GM23338 (cell line): ENCODE results near the gene NUTF2.

ENCODE experiments used
- CREB1 ChIP-seq: fragments of 250-450 bp; sonication (Bioruptor Pico); IDR thresholded peaks from 2 replicates; pipeline ENCODE4 v1.5.0; 2020; ENCODE audit warnings: low read depth, mild to moderate bottlenecking, moderate library complexity
- EZH2 ChIP-seq: fragments of 200-600 bp; sonication (generic); IDR thresholded peaks from one replicate; pipeline ENCODE4 v1.8.0; 2017; ENCODE audit warnings: antibody characterized with exemption, mild to moderate bottlenecking, low read depth; ENCODE audit not compliant: unreplicated experiment
- EZH2phosphoT487 ChIP-seq: fragments of 200-600 bp; sonication (generic); IDR thresholded peaks from one replicate; pipeline ENCODE4 v1.8.1; 2018; ENCODE audit warnings: antibody characterized with exemption; ENCODE audit not compliant: unreplicated experiment
- JUNB ChIP-seq: IDR thresholded peaks from one replicate; pipeline ENCODE4 v1.6.1; 2016; ENCODE audit warnings: antibody characterized with exemption; ENCODE audit not compliant: unreplicated experiment
- NANOG ChIP-seq: IDR thresholded peaks from 2 replicates; pipeline ENCODE4 v1.6.1; 2016; ENCODE audit warnings: antibody characterized with exemption, borderline replicate concordance
- POLR2AphosphoS5 ChIP-seq: IDR thresholded peaks from 2 replicates; pipeline ENCODE4 v1.6.1; 2016; ENCODE audit warnings: antibody characterized with exemption, low read depth
- STAT1 ChIP-seq: IDR thresholded peaks from one replicate; pipeline ENCODE4 v1.6.1; 2016; ENCODE audit warnings: antibody characterized with exemption; ENCODE audit not compliant: unreplicated experiment
- ZNF114 ChIP-seq: fragments of 250-450 bp; sonication (Bioruptor Pico); IDR thresholded peaks from 2 replicates; pipeline ENCODE4 v1.5.0; 2020; ENCODE audit warnings: mild to moderate bottlenecking, moderate library complexity
- ZNF462 ChIP-seq: fragments of 250-450 bp; sonication (Bioruptor Pico); IDR thresholded peaks from 2 replicates; pipeline ENCODE4 v1.5.0; 2020; ENCODE audit warnings: mild to moderate bottlenecking, moderate library complexity
- TF ChIP-seq, protein P1 (sequence below), 2 experiments: fragments of 200-600 bp in 1 of 2; sonication (generic) in 1 of 2; conservative IDR thresholded peaks; 2 replicates each; pipeline versions ENCODE4 v1.5.1 to v1.6.1; 2016 to 2017; ENCODE audit warnings: antibody characterized with exemption in 2 of 2, low read depth in 2 of 2, mild to moderate bottlenecking in 2 of 2, moderate library complexity in 1 of 2
- TF ChIP-seq, protein P2 (sequence below): IDR thresholded peaks from one replicate; pipeline ENCODE4 v1.6.1; 2018; ENCODE audit warnings: antibody characterized with exemption; ENCODE audit not compliant: unreplicated experiment

DNA sequence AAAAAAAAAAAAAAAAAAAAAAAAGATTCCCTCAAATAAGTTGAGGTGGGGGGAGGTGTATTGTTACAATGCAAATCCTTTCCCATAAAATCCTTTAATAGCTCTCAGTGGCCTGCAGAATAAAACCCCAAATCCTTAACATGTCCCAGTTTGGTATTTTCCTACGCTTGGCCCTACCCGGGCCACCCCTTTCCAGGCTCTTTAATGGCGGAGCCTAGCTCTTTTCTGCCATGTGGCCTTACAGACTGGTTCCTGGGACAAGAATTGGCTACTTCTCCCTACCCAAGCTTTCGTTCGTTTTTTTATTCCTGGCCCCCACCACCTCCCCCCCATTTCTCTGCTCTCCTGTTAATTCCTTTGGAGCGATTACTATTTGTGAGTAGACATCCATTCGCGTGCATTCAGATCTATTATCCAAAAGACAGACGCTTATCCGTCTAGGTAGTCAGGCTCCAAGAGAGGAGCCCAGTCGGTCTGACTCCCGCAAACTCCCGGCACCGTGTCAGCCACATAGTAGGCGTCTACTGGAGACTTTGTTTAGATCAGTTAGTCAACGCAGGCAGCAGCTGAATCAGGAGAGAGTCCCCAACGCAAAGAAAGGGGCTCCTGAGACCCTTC lies 5.4 kb upstream of the NUTF2 start:
- TF ChIP-seq, protein P1, sequence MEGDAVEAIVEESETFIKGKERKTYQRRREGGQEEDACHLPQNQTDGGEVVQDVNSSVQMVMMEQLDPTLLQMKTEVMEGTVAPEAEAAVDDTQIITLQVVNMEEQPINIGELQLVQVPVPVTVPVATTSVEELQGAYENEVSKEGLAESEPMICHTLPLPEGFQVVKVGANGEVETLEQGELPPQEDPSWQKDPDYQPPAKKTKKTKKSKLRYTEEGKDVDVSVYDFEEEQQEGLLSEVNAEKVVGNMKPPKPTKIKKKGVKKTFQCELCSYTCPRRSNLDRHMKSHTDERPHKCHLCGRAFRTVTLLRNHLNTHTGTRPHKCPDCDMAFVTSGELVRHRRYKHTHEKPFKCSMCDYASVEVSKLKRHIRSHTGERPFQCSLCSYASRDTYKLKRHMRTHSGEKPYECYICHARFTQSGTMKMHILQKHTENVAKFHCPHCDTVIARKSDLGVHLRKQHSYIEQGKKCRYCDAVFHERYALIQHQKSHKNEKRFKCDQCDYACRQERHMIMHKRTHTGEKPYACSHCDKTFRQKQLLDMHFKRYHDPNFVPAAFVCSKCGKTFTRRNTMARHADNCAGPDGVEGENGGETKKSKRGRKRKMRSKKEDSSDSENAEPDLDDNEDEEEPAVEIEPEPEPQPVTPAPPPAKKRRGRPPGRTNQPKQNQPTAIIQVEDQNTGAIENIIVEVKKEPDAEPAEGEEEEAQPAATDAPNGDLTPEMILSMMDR (conservative IDR thresholded peaks at IDR 0.05; ENCODE audit: low read depth in 2 of 2) = no peak
- TF ChIP-seq POLR2AphosphoS5 (no peak), NANOG (no peak), EZH2 (no peak), STAT1 (no peak), EZH2phosphoT487 (no peak), CREB1 (CRISPR knock-in tag) (no peak), JUNB (no peak), ZNF462 (no peak), ZNF114 (CRISPR knock-in tag) (no peak)
- TF ChIP-seq, protein P2, sequence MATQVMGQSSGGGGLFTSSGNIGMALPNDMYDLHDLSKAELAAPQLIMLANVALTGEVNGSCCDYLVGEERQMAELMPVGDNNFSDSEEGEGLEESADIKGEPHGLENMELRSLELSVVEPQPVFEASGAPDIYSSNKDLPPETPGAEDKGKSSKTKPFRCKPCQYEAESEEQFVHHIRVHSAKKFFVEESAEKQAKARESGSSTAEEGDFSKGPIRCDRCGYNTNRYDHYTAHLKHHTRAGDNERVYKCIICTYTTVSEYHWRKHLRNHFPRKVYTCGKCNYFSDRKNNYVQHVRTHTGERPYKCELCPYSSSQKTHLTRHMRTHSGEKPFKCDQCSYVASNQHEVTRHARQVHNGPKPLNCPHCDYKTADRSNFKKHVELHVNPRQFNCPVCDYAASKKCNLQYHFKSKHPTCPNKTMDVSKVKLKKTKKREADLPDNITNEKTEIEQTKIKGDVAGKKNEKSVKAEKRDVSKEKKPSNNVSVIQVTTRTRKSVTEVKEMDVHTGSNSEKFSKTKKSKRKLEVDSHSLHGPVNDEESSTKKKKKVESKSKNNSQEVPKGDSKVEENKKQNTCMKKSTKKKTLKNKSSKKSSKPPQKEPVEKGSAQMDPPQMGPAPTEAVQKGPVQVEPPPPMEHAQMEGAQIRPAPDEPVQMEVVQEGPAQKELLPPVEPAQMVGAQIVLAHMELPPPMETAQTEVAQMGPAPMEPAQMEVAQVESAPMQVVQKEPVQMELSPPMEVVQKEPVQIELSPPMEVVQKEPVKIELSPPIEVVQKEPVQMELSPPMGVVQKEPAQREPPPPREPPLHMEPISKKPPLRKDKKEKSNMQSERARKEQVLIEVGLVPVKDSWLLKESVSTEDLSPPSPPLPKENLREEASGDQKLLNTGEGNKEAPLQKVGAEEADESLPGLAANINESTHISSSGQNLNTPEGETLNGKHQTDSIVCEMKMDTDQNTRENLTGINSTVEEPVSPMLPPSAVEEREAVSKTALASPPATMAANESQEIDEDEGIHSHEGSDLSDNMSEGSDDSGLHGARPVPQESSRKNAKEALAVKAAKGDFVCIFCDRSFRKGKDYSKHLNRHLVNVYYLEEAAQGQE = no peak
